Ishikawa (cell line): ENCODE measurements around the gene RASSF7.
A peak's percentile ranks its signal among the peaks of the same experiment; 100 is the strongest.

Source experiments
- CEBPB ChIP-seq: IDR thresholded peaks from 2 replicates; pipeline ENCODE4 v1.6.1; 2012
- CREB1 ChIP-seq: IDR thresholded peaks from 2 replicates; pipeline ENCODE4 v1.6.1; 2012; ENCODE audit warnings: low read depth
- EGR1 ChIP-seq: IDR thresholded peaks from 2 replicates; pipeline ENCODE4 v1.6.1; 2012
- EP300 ChIP-seq: IDR thresholded peaks from 2 replicates; pipeline ENCODE4 v1.6.1; 2012; ENCODE audit warnings: borderline replicate concordance
- FOXM1 ChIP-seq: IDR thresholded peaks from 2 replicates; pipeline ENCODE4 v1.6.1; 2012; ENCODE audit warnings: low read depth, borderline replicate concordance
- NFIC ChIP-seq: IDR thresholded peaks from 2 replicates; pipeline ENCODE4 v1.6.1; 2012
- RAD21 ChIP-seq: IDR thresholded peaks from 2 replicates; pipeline ENCODE4 v1.6.1; 2012; ENCODE audit warnings: low read depth
- TAF1 ChIP-seq: IDR thresholded peaks from 2 replicates; pipeline ENCODE4 v1.6.1; 2012; ENCODE audit warnings: low read depth, mild to moderate bottlenecking
- TCF12 ChIP-seq: IDR thresholded peaks from 2 replicates; pipeline ENCODE4 v1.6.1; 2012; ENCODE audit warnings: low read depth
- TEAD4 ChIP-seq: IDR thresholded peaks from 2 replicates; pipeline ENCODE4 v1.6.1; 2012
- YY1 ChIP-seq: IDR thresholded peaks from 2 replicates; pipeline ENCODE4 v1.6.1; 2012; ENCODE audit warnings: low read depth
- ZBTB7A ChIP-seq: IDR thresholded peaks from 2 replicates; pipeline ENCODE4 v1.6.1; 2012; ENCODE audit warnings: low read depth
- TF ChIP-seq, protein P1 (sequence below): IDR thresholded peaks from 2 replicates; pipeline ENCODE4 v1.6.1; 2012
- TF ChIP-seq, protein P2 (sequence below): IDR thresholded peaks from 2 replicates; pipeline ENCODE4 v1.6.1; 2012; ENCODE audit warnings: low read depth, mild to moderate bottlenecking
- TF ChIP-seq, protein P3 (sequence below): IDR thresholded peaks from 2 replicates; pipeline ENCODE4 v1.6.1; 2012

RASSF7 gene

DNA sequence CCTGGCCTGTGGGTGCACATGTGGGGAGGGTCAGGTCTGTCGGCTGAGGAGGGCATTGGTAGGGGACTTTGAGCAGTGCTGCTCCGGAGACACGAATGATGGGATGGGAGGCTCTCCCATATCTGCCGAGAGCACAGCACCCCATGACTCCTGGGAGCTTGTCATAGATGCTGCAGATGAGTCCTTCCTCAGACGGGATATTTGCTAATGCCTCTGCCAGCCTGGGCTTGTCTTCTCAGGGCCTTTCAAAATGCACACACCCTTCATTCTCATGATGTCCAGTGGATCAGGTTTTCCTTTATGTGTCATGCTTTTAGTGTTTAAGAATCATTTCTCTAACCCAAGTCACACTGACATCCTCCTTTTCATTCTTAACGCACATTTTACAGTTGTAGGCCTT is 45.6 kb upstream of the RASSF7 start:
- TF ChIP-seq RAD21 (no peak), CREB1 (no peak), TEAD4 (no peak), CEBPB (no peak), NFIC (no peak), FOXM1 (no peak), TAF1 (no peak), YY1 (no peak), ZBTB7A (no peak)
- TF ChIP-seq, protein P1, sequence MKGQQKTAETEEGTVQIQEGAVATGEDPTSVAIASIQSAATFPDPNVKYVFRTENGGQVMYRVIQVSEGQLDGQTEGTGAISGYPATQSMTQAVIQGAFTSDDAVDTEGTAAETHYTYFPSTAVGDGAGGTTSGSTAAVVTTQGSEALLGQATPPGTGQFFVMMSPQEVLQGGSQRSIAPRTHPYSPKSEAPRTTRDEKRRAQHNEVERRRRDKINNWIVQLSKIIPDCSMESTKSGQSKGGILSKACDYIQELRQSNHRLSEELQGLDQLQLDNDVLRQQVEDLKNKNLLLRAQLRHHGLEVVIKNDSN, result no peak

DNA sequence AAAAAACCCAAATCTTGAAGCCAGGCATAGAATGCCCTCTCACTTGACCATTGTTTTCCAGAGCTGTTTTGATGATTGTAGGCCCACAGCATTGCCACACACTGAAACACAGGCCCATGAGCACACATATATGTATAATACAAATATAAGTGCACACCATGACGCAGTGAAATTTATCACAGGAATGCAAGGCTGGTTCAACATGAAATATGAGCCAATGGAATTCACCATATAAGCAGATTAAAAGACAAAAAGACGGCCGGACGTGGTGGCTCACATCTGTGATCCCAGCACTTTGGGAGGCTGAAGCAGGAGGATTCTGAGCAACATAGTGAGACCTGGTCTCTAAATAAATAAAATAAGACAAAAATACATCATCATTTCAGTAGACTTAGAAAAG is 44.4 kb upstream of the RASSF7 start:
- no peak for TF ChIP-seq TCF12
- TF ChIP-seq EP300, result no peak
- no peak for TF ChIP-seq CREB1
- TF ChIP-seq YY1, result no peak
- TF ChIP-seq FOXM1, result no peak
- TF ChIP-seq TAF1, result no peak
- TF ChIP-seq, protein P2, sequence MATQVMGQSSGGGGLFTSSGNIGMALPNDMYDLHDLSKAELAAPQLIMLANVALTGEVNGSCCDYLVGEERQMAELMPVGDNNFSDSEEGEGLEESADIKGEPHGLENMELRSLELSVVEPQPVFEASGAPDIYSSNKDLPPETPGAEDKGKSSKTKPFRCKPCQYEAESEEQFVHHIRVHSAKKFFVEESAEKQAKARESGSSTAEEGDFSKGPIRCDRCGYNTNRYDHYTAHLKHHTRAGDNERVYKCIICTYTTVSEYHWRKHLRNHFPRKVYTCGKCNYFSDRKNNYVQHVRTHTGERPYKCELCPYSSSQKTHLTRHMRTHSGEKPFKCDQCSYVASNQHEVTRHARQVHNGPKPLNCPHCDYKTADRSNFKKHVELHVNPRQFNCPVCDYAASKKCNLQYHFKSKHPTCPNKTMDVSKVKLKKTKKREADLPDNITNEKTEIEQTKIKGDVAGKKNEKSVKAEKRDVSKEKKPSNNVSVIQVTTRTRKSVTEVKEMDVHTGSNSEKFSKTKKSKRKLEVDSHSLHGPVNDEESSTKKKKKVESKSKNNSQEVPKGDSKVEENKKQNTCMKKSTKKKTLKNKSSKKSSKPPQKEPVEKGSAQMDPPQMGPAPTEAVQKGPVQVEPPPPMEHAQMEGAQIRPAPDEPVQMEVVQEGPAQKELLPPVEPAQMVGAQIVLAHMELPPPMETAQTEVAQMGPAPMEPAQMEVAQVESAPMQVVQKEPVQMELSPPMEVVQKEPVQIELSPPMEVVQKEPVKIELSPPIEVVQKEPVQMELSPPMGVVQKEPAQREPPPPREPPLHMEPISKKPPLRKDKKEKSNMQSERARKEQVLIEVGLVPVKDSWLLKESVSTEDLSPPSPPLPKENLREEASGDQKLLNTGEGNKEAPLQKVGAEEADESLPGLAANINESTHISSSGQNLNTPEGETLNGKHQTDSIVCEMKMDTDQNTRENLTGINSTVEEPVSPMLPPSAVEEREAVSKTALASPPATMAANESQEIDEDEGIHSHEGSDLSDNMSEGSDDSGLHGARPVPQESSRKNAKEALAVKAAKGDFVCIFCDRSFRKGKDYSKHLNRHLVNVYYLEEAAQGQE, result no peak
- TF ChIP-seq ZBTB7A, result no peak
- TF ChIP-seq CEBPB, result no peak
- TF ChIP-seq RAD21, result no peak
- TF ChIP-seq, protein P1, result no peak
- TF ChIP-seq, protein P3, sequence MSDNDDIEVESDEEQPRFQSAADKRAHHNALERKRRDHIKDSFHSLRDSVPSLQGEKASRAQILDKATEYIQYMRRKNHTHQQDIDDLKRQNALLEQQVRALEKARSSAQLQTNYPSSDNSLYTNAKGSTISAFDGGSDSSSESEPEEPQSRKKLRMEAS, result no peak
- no peak for TF ChIP-seq EGR1
- TF ChIP-seq TEAD4, result no peak
- no peak for TF ChIP-seq NFIC

DNA sequence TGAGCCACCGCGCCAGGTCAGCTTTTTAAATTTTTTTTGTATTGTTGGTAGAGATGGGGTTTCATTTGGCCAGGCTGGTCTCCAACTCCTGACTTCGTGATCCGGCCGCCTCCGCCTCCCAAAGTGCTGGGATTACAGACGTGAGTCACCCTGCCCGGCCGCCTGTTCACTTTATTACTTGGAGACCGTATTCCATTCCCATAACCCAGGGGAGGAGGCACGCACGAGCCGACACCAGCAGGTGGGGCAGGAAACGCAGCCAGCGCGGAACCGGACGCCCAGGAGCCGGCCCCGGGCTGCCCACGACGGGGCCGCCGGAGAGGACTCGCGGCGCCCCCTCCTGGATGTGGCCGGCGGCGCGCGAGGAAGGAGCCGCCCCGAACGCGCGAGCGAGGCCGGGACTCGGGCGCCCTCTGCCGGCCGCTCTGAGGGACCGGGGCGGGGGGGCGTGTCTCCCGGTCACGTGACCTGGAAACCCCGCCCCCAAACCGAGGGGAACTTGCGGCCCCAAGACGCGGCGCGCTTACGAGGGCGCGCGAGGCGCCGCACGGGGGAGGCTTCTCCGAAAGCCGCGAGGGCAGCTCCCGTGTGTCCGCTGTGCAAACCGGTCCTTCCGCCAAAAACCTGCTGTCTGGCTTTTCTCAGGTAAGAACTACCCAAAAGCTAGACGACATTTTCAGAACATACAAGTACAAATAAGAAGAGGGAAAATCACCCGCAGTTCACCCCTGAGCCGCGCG is 42.1 kb upstream of the RASSF7 start:
- TF ChIP-seq TEAD4, result peak; percentile 50
- TF ChIP-seq, protein P3, result peak; percentile 97
- TF ChIP-seq YY1, result no peak; the same call in 1 of the 2 replicates
- no peak; the same call in 1 of the 2 replicates for TF ChIP-seq EGR1
- peak; percentile 40; the same call in 1 of the 2 replicates for TF ChIP-seq EP300
- TF ChIP-seq ZBTB7A, result no peak
- peak; percentile 54; the same call in 1 of the 2 replicates for TF ChIP-seq NFIC
- TF ChIP-seq, protein P2, result no peak
- peak; percentile 74; the same call in 1 of the 2 replicates for TF ChIP-seq RAD21
- peak; percentile 75 for TF ChIP-seq TCF12
- TF ChIP-seq, protein P1, result peak; percentile 94
- 0 out of 2 replicates have a peak, but pooled peaks have one; percentile 33 for TF ChIP-seq FOXM1
- TF ChIP-seq TAF1, result no peak

DNA sequence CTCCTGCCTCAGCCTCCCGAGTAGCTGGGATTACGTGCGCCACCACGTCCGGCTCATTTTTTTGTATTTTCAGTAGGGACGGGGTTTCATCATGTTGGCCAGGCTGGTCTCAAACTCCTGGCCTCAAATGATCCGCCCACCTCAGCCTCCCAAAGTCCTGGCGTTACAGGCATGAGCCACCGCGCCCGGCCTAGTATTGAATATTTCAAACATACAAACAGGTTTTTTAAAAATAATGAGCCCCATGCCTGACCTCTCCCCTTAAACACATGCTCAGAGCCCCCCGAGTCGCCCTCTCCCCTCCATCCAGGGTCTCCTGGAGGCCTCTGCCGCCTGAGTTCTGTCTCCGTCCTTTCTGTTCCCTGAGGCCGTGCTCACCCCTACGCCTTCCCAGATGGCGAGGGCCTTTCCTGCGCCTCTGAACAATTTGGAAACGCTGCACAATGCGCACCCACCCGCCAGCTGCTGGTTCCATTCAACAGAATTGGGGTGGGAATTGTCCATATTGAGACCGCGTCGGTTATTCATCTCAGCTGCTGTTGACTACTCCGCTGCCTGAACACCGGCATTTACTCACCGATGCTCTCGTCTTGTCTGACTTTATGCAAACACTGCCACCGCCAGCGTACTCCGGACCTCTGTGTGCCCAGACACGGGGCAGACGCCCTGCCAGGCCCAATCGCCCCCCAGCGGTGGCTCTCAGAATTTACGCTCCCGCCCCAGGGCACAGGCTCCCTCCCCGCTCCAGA is 40.2 kb upstream of the RASSF7 start:
- TF ChIP-seq RAD21 (no peak), EP300 (no peak), TCF12 (no peak), CREB1 (no peak), TEAD4 (no peak), CEBPB (no peak), EGR1 (no peak), TAF1 (no peak), ZBTB7A (no peak), YY1 (no peak)
- TF ChIP-seq, protein P1, result no peak
- TF ChIP-seq, protein P2, result no peak
- TF ChIP-seq, protein P3, result no peak
